GM23338 (cell line): Measurements from ENCODE around the gene GAB2. TPM values are rescaled to one million over a fixed set of nuclear protein-coding genes. Genes with fewer than 3 reads are reported as not detected.

ENCODE experiments used
- ATAC-seq: fragments of 200-7000 bp; cut with Tn5 transposase; 3 replicates; pipeline ENCODE4 v1.9.1; 2020
- DNase-seq: peaks from one replicate; pipeline ENCODE4 v3.0.0-alpha.2; 2015; ENCODE audit warnings: low spot score
- H2AFZ ChIP-seq: fragments of 200-600 bp; sonication (generic); 2 replicates; pipeline ENCODE4 v1.8.0; 2016; ENCODE audit warnings: antibody characterized with exemption, mild to moderate bottlenecking, moderate library complexity
- H3F3A ChIP-seq: fragments of 200-600 bp; sonication (generic); replicated peaks from 2 replicates; pipeline ENCODE4 v1.8.0; 2017; ENCODE audit warnings: antibody characterized with exemption, mixed run types, low read depth
- H3K27ac ChIP-seq: fragments of 200-600 bp; sonication (generic); 2 replicates; pipeline ENCODE4 v1.6.1; 2016; ENCODE audit warnings: low read depth
- H3K27me3 ChIP-seq: fragments of 200-600 bp; sonication (generic); 2 replicates; pipeline ENCODE4 v1.8.0; 2016; ENCODE audit warnings: mild to moderate bottlenecking, mixed run types, moderate library complexity; ENCODE audit not compliant: insufficient read depth
- H3K36me3 ChIP-seq: fragments of 200-600 bp; sonication (generic); 2 replicates; pipeline ENCODE4 v1.8.0; 2016; ENCODE audit warnings: mild to moderate bottlenecking; ENCODE audit not compliant: insufficient read depth
- H3K4me1 ChIP-seq: fragments of 200-600 bp; sonication (generic); 2 replicates; pipeline ENCODE4 v1.8.0; 2016; ENCODE audit warnings: mild to moderate bottlenecking, moderate library complexity; ENCODE audit not compliant: insufficient read depth
- H3K4me2 ChIP-seq: fragments of 200-600 bp; sonication (generic); 2 replicates; pipeline ENCODE4 v1.7.1; 2017; ENCODE audit warnings: mixed run types
- H3K4me3 ChIP-seq: fragments of 200-600 bp; sonication (generic); 2 replicates; pipeline ENCODE4 v1.6.1; 2016; ENCODE audit warnings: mixed run types
- H3K79me2 ChIP-seq: fragments of 200-600 bp; sonication (generic); replicated peaks from 2 replicates; pipeline ENCODE4 v1.8.0; 2017; ENCODE audit warnings: mild to moderate bottlenecking; ENCODE audit not compliant: insufficient read depth
- H3K9me2 ChIP-seq: fragments of 200-600 bp; sonication (generic); 2 replicates; pipeline ENCODE4 v1.8.0; 2017; ENCODE audit not compliant: insufficient read depth
- H4K20me1 ChIP-seq: fragments of 200-600 bp; sonication (generic); replicated peaks from 2 replicates; pipeline ENCODE4 v1.8.0; 2017; ENCODE audit warnings: mild to moderate bottlenecking; ENCODE audit not compliant: insufficient read depth
- H3K27ac Mint-ChIP-seq: 2 replicates; pipeline ENCODE4 v1.8.0; 2020; ENCODE audit warnings: inconsistent platforms, mild to moderate bottlenecking, moderate library complexity, mixed read lengths
- H3K27me3 Mint-ChIP-seq: 3 replicates; pipeline ENCODE4 v1.8.0; 2022; ENCODE audit warnings: low read depth, mild to moderate bottlenecking, moderate library complexity, mixed read lengths, inconsistent platforms; ENCODE audit not compliant: insufficient read depth, poor library complexity
- H3K36me3 Mint-ChIP-seq: 3 replicates; pipeline ENCODE4 v1.8.0; 2021; ENCODE audit warnings: low read depth, mild to moderate bottlenecking, inconsistent platforms, moderate library complexity, mixed read lengths
- H3K4me1 Mint-ChIP-seq: 3 replicates; pipeline ENCODE4 v1.8.0; 2020; ENCODE audit warnings: mild to moderate bottlenecking, inconsistent platforms, mixed read lengths
- H3K4me3 Mint-ChIP-seq: 3 replicates; pipeline ENCODE4 v1.8.0; 2021; ENCODE audit warnings: moderate library complexity, mild to moderate bottlenecking, inconsistent platforms, mixed read lengths
- H3K9me3 Mint-ChIP-seq: 3 replicates; pipeline ENCODE4 v1.8.0; 2020; ENCODE audit warnings: moderate library complexity, mild to moderate bottlenecking, inconsistent platforms, mixed read lengths
- CREB1 ChIP-seq: fragments of 250-450 bp; sonication (Bioruptor Pico); IDR thresholded peaks from 2 replicates; pipeline ENCODE4 v1.5.0; 2020; ENCODE audit warnings: low read depth, mild to moderate bottlenecking, moderate library complexity
- CTCF ChIP-seq, 2 experiments: fragments of 200-600 bp in 1 of 2; sonication (generic) in 1 of 2; conservative IDR thresholded peaks; 2 replicates each; pipeline versions ENCODE4 v1.5.1 to v1.6.1; 2016 to 2017; ENCODE audit warnings: antibody characterized with exemption in 2 of 2, low read depth in 2 of 2, mild to moderate bottlenecking in 2 of 2, moderate library complexity in 1 of 2
- EZH2 ChIP-seq: fragments of 200-600 bp; sonication (generic); IDR thresholded peaks from one replicate; pipeline ENCODE4 v1.8.0; 2017; ENCODE audit warnings: antibody characterized with exemption, mild to moderate bottlenecking, low read depth; ENCODE audit not compliant: unreplicated experiment
- EZH2phosphoT487 ChIP-seq: fragments of 200-600 bp; sonication (generic); IDR thresholded peaks from one replicate; pipeline ENCODE4 v1.8.1; 2018; ENCODE audit warnings: antibody characterized with exemption; ENCODE audit not compliant: unreplicated experiment
- JUNB ChIP-seq: IDR thresholded peaks from one replicate; pipeline ENCODE4 v1.6.1; 2016; ENCODE audit warnings: antibody characterized with exemption; ENCODE audit not compliant: unreplicated experiment
- NANOG ChIP-seq: IDR thresholded peaks from 2 replicates; pipeline ENCODE4 v1.6.1; 2016; ENCODE audit warnings: antibody characterized with exemption, borderline replicate concordance
- POLR2AphosphoS5 ChIP-seq: IDR thresholded peaks from 2 replicates; pipeline ENCODE4 v1.6.1; 2016; ENCODE audit warnings: antibody characterized with exemption, low read depth
- REST ChIP-seq: IDR thresholded peaks from one replicate; pipeline ENCODE4 v1.6.1; 2018; ENCODE audit warnings: antibody characterized with exemption; ENCODE audit not compliant: unreplicated experiment
- ZNF331 ChIP-seq: fragments of 250-450 bp; sonication (Bioruptor Pico); IDR thresholded peaks from 2 replicates; pipeline ENCODE4 v1.5.0; 2020; ENCODE audit warnings: low read depth, mild to moderate bottlenecking, moderate library complexity
- polyA plus RNA-seq: library from polyadenylated mRNA; unstranded; fragments of >200 nt; fragmentation: Nextera tagmentation; extraction: Ambion mirVana; gene quantifications from 2 replicates; pipeline ENCODE4 v1.2.1, GENCODE V29; 2016
- total RNA-seq: library from RNA; depleted of rRNA; stranded (reverse); fragments of >200 nt; shearing (Covaris generic); gene quantifications from 2 replicates; pipeline ENCODE4 v1.2.3, GENCODE V29; 2014
- TF ChIP-seq, protein P1 (sequence below): IDR thresholded peaks from 2 replicates; pipeline ENCODE4 v1.6.1; 2016; ENCODE audit warnings: antibody characterized with exemption

Gene GAB2
- total and polyA plus RNA-seq, 2 experiments from 2014 or later = 2.0 to 10.8 TPM

DNA sequence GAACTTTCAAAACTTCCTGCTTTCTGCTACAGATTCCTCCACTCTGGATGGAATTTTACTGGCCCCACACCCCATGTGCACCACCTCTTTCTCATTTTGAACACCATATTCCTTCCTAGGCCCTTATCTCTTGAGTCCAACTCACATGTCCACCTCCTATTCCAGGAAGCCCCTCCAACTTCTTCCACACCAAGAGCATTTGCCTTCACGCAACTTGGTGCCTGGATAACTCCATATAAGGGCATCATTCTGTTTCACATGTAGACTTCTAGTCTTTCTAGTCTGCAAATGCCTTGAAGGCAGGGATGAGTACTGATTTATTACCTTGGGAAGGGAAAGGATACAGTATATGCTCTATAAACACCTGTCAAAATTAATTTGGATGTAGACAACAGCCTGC, 17.5 kb downstream of the GAB2 start:
- Mint-ChIP-seq H3K4me1 (peaks cover 20% of the 10 kb centered on the region), H3K27ac (no peak overlapping the region), H3K4me3 (no peak overlapping the region), H3K36me3 (no peaks in the 10 kb centered on the region), H3K27me3 (peaks cover 12% of the 10 kb centered on the region), H3K9me3 (no peaks in the 10 kb centered on the region)
- Histone ChIP-seq H2AFZ (no peak overlapping the region), H3K4me1 (peaks cover 13% of the 10 kb centered on the region; the same call in 1 of the 2 replicates), H3K4me2 (no peak overlapping the region), H3K9me2 (no peaks in the 10 kb centered on the region), H3K79me2 (peaks cover 7% of the 10 kb centered on the region; the same call in 1 of the 2 replicates), H3F3A (no peaks in the 10 kb centered on the region), H3K27ac (no peak overlapping the region), H3K27me3 (peaks cover 23% of the 10 kb centered on the region; the same call in 1 of the 2 replicates), H3K4me3 (no peak overlapping the region), H4K20me1 (no peaks in the 10 kb centered on the region; the same call in 1 of the 2 replicates), H3K36me3 (no peaks in the 10 kb centered on the region)
- DNase-seq (no peak), ATAC-seq (peak; percentile 40)
- TF ChIP-seq EZH2 (no peak), CREB1 (CRISPR knock-in tag) (no peak), REST (no peak)

GRCh38 chr11:78399136-78399535, 18.5 kb downstream of the GAB2 start:
- peak overlapping the region; percentile 42; the same call in 2 of the 3 replicates for H3K4me3 Mint-ChIP-seq
- H3K79me2 ChIP-seq = no peaks in the 10 kb centered on the region
- TF ChIP-seq, protein P1, sequence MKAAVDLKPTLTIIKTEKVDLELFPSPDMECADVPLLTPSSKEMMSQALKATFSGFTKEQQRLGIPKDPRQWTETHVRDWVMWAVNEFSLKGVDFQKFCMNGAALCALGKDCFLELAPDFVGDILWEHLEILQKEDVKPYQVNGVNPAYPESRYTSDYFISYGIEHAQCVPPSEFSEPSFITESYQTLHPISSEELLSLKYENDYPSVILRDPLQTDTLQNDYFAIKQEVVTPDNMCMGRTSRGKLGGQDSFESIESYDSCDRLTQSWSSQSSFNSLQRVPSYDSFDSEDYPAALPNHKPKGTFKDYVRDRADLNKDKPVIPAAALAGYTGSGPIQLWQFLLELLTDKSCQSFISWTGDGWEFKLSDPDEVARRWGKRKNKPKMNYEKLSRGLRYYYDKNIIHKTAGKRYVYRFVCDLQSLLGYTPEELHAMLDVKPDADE = no peak
- no peak for TF ChIP-seq NANOG
- TF ChIP-seq REST = no peak
- no peak for TF ChIP-seq EZH2phosphoT487
- TF ChIP-seq ZNF331 (CRISPR knock-in tag) = no peak
- TF ChIP-seq POLR2AphosphoS5 = no peak
- no peak for TF ChIP-seq CREB1 (CRISPR knock-in tag)
- no peak for TF ChIP-seq JUNB
- no peak for TF ChIP-seq CTCF (conservative IDR thresholded peaks at IDR 0.05; ENCODE audit: low read depth in 2 of 2)

More at GRCh38 chr11:78399136-78399535, 18.5 kb downstream of the GAB2 start:
- DNase-seq (peak; percentile 45), ATAC-seq (peak; percentile 84)
- Histone ChIP-seq H3K4me3 (no peak overlapping the region), H3K27ac (no peak overlapping the region), H2AFZ (no peak overlapping the region), H3K4me1 (peaks cover 13% of the 10 kb centered on the region; the same call in 1 of the 2 replicates), H3K4me2 (peak overlapping the region; percentile 9; the same call in 1 of the 2 replicates), H3K27me3 (peaks cover 23% of the 10 kb centered on the region; the same call in 1 of the 2 replicates), H3K36me3 (no peaks in the 10 kb centered on the region), H3F3A (no peaks in the 10 kb centered on the region), H3K9me2 (no peaks in the 10 kb centered on the region), H4K20me1 (no peaks in the 10 kb centered on the region; the same call in 1 of the 2 replicates)
- H3K36me3 Mint-ChIP-seq = no peaks in the 10 kb centered on the region
- peaks cover 20% of the 10 kb centered on the region for H3K4me1 Mint-ChIP-seq
- no peak overlapping the region for H3K27ac Mint-ChIP-seq
- no peaks in the 10 kb centered on the region for H3K9me3 Mint-ChIP-seq
- H3K27me3 Mint-ChIP-seq = peaks cover 12% of the 10 kb centered on the region
